Psoas muscle (tissue), 8 donors: ENCODE data around the gene PSAT1. TPM values are rescaled to one million over a fixed set of nuclear protein-coding genes. Genes with fewer than 3 reads are reported as not detected.

Experiments used
- ATAC-seq, 4 donors: fragments of 200-7000 bp; cut with Tn5 transposase; one replicate each; pipeline ENCODE4 v1.9.1; 2020; ENCODE audit warnings: moderate library complexity in 3 of 4, mild to moderate bottlenecking in 2 of 4
- DNase-seq, 2 donors: peaks; one replicate each; pipeline ENCODE4 v3.0.0-alpha.2; 2020
- H3K27ac ChIP-seq: fragments of 200-600 bp; one replicate; pipeline ENCODE4 v1.8.0; 2022
- H3K27me3 ChIP-seq, 3 donors: fragments of 200-600 bp in 1 of 3; one replicate each; pipeline versions ENCODE4 v1.6.1 to v1.8.0; 2013 to 2022; ENCODE audit warnings: low read length in 2 of 3, mild to moderate bottlenecking in 2 of 3, moderate library complexity in 1 of 3; ENCODE audit not compliant: insufficient read depth in 3 of 3
- H3K36me3 ChIP-seq, 2 donors: fragments of 200-600 bp in 1 of 2; one replicate each; pipeline versions ENCODE4 v1.6.1 to v1.8.0; 2013 to 2022; ENCODE audit warnings: low read depth in 1 of 2, mild to moderate bottlenecking in 1 of 2, moderate library complexity in 1 of 2; ENCODE audit not compliant: insufficient read depth in 1 of 2
- H3K4me1 ChIP-seq: fragments of 200-600 bp; one replicate; pipeline ENCODE4 v1.8.0; 2022
- H3K4me3 ChIP-seq: fragments of 200-600 bp; one replicate; pipeline ENCODE4 v1.8.0; 2022; ENCODE audit warnings: mild to moderate bottlenecking
- H3K9me3 ChIP-seq: fragments of 200-600 bp; one replicate; pipeline ENCODE4 v1.8.0; 2022
- CTCF ChIP-seq: fragments of 200-600 bp; IDR thresholded peaks from one replicate; pipeline ENCODE4 v1.8.0; 2022; ENCODE audit warnings: antibody characterized with exemption
- WGBS, 3 donors: extraction: QIAGEN DNeasy Blood & Tissue Kit; methylation state at CpG; one replicate each; pipeline versions ENCODE4 v1.1.6 to v1.1.7; 2013; 5-methylcytosine and 5-hydroxymethylcytosine counted together
- intact Hi-C, 2 donors: fragments of 100-400 bp; cut with DNase I; formaldehyde crosslinking; loops; one replicate each; pipeline versions ENCODE4 v1.11.0 to v1.14.2; 2022
- polyA plus RNA-seq, 3 donors: library from polyadenylated mRNA; stranded (reverse); fragments of 200-250 nt; gene quantifications; one replicate each; pipeline ENCODE4 v1.2.3, GENCODE V29; 2013
- total RNA-seq, 4 donors: library from RNA; stranded (reverse); fragmentation: NEBNext Ultra II Directional in 2 of 4; extraction: Animal tissue kit (Norgen Biotek cat#: 25700) in 2 of 4; gene quantifications; one replicate each; pipeline versions ENCODE4 v1.2.1 to v1.2.4, GENCODE V29; 2021 to 2023
- donor health status: healthy with polysubstance abuse.
- donor health status: DM: no; HTN: no; CAD: no; lungs with moderate emphysema.
- donor health status: Bipolar disorder and iron deficiency.
- donor health status: healthy.
- donor health status: DM: yes; HTN: yes; CAD: no.
- donor health status: DM: no; HTN: no; CAD: no.
- donor health status: DM: no; HTN: no; CAD: no.
- donor health status: DM: yes; HTN: yes; CAD: no.

Gene PSAT1
- total and polyA plus RNA-seq, 7 donors = 0.15 to 2.0 (median 0.53) TPM

GRCh38 chr9:78368236-78368635 lies 71.3 kb downstream of the PSAT1 start:
- TF ChIP-seq CTCF = no peak
- Histone ChIP-seq H3K9me3 (no peaks in the 10 kb centered on the region), H3K4me1 (no peaks in the 10 kb centered on the region), H3K27ac (no peak overlapping the region), H3K36me3 (no peaks in the 10 kb centered on the region), H3K4me3 (no peak overlapping the region), H3K27me3 (peaks cover 0 to 4% (median 3%) of the 10 kb centered on the region in 3 donors)
- intact Hi-C loops = loop anchor here in 1 of 2 donors (5.0 kb wide), 1 partner anchor 106 kb away; no protein-coding TSS in a partner anchor
- 71 to 89% (median 89%) methylated on average over 6 of the region's 6 CpGs for WGBS, 3 donors
- ATAC-seq (no peak), DNase-seq (no peak)

GRCh38 chr9:78369639-78370219 lies 72.8 kb downstream of the PSAT1 start:
- no peak overlapping the region for H3K4me3 ChIP-seq
- H3K9me3 ChIP-seq = no peaks in the 10 kb centered on the region
- no peak overlapping the region for H3K27ac ChIP-seq
- peaks cover 0 to 4% (median 3%) of the 10 kb centered on the region in 3 donors for H3K27me3 ChIP-seq
- WGBS, 3 donors = 30 to 34% (median 32%) methylated on average over 8 of the region's 8 CpGs
- intact Hi-C loops = loop anchor here in 1 of 2 donors (5.0 kb wide), 1 partner anchor 107 kb away; no protein-coding TSS in a partner anchor
- DNase-seq = peak; percentile 59 to 62
- TF ChIP-seq CTCF = peak; percentile 55
- peak in 1 of 4 donors; percentile 41 for ATAC-seq
- no peaks in the 10 kb centered on the region for H3K4me1 ChIP-seq
- H3K36me3 ChIP-seq = no peaks in the 10 kb centered on the region

GRCh38 chr9:78370991-78371390 lies 74.1 kb downstream of the PSAT1 start:
- 61 to 64% (median 63%) methylated on average over 7 of the region's 7 CpGs for WGBS, 3 donors

GRCh38 chr9:78371981-78372380 lies 75.1 kb downstream of the PSAT1 start:
- no peak for TF ChIP-seq CTCF
- 71 to 79% (median 73%) methylated on average over 7 of the region's 7 CpGs for WGBS, 3 donors
- no peak overlapping the region for H3K4me3 ChIP-seq
- intact Hi-C loops = no loop called here
- no peak for DNase-seq
- no peak overlapping the region for H3K27ac ChIP-seq
- no peaks in the 10 kb centered on the region for H3K4me1 ChIP-seq
- no peaks in the 10 kb centered on the region for H3K36me3 ChIP-seq
- no peaks in the 10 kb centered on the region for H3K9me3 ChIP-seq
- ATAC-seq = no peak
- peaks cover 0 to 4% (median 3%) of the 10 kb centered on the region in 3 donors for H3K27me3 ChIP-seq

More at GRCh38 chr9:78370991-78371390, 74.1 kb downstream of the PSAT1 start:
- peaks cover 0 to 4% (median 3%) of the 10 kb centered on the region in 3 donors for H3K27me3 ChIP-seq
- no peak for TF ChIP-seq CTCF
- no peaks in the 10 kb centered on the region for H3K36me3 ChIP-seq
- H3K9me3 ChIP-seq = no peaks in the 10 kb centered on the region
- H3K4me3 ChIP-seq = no peak overlapping the region
- H3K4me1 ChIP-seq = no peaks in the 10 kb centered on the region
- no peak overlapping the region for H3K27ac ChIP-seq
- intact Hi-C loops = no loop called here
- ATAC-seq (no peak), DNase-seq (no peak)

Other genes with a start within 250 kb of the PSAT1 start
- gene CEP78, start 61.0 kb upstream of the PSAT1 start, total RNA-seq = 1 to 10 TPM; 2.5 to 4.3 (median 4.2) TPM
- gene CEP78, start 61.0 kb upstream of the PSAT1 start, polyA plus RNA-seq = 1 to 10 TPM; 1.8 to 3.0 (median 2.3) TPM